ENCODE measurements around the gene LETM1. TPM values are rescaled to one million over a fixed set of nuclear protein-coding genes. Genes with fewer than 3 reads are reported as not detected.

The LETM1 gene
- total and polyA plus RNA-seq, 2 of the 13 experiments (the other 11 are each of a cell fraction or from before 2014, with no cell fraction given), result 9.7 to 41.6 TPM

GRCh38 chr4:1793940-1794808 lies 61.8 kb downstream of the LETM1 start (continued):
- no peak for TF ChIP-seq ZBTB40 (IDR thresholded peaks at IDR 0.05)
- no peak for TF ChIP-seq ZBTB40 (CRISPR knock-in tag; IDR thresholded peaks at IDR 0.05)
- no peak for TF ChIP-seq ZNF629 (CRISPR knock-in tag; conservative IDR thresholded peaks at IDR 0.05)
- TF ChIP-seq ZNF136 (CRISPR knock-in tag; IDR thresholded peaks at IDR 0.05; ENCODE audit: low read depth), result no peak
- peak; percentile 28; the same call in 1 of the 2 replicates for TF ChIP-seq TMF1 (CRISPR knock-in tag; IDR thresholded peaks at IDR 0.05; ENCODE audit: low read depth)
- TF ChIP-seq KDM1A (CRISPR knock-in tag; IDR thresholded peaks at IDR 0.05), result no peak
- TF ChIP-seq RCOR2 (CRISPR knock-in tag; IDR thresholded peaks at IDR 0.05), result no peak
- TF ChIP-seq JUNB (CRISPR knock-in tag; IDR thresholded peaks at IDR 0.05; ENCODE audit: borderline replicate concordance), result no peak
- TF ChIP-seq ZNF841 (CRISPR knock-in tag; IDR thresholded peaks at IDR 0.05; ENCODE audit: borderline replicate concordance), result no peak
- TF ChIP-seq HNRNPL (IDR thresholded peaks at IDR 0.05; ENCODE audit: low read depth, low read length), result 0 out of 2 replicates have a peak, but pooled peaks have one; percentile 72
- 0 out of 2 replicates have a peak, but pooled peaks have one; percentile 43 for TF ChIP-seq ZBTB7A (CRISPR knock-in tag; IDR thresholded peaks at IDR 0.05)
- TF ChIP-seq TCF7L2 (IDR thresholded peaks at IDR 0.05; ENCODE audit: low read depth, low read length), result no peak
- no peak for TF ChIP-seq FIP1L1 (IDR thresholded peaks at IDR 0.05; ENCODE audit: borderline replicate concordance, insufficient read depth, low read depth, low read length)
- TF ChIP-seq IRF1 (CRISPR knock-in tag; IDR thresholded peaks at IDR 0.05; ENCODE audit: low read depth), result no peak
- no peak for TF ChIP-seq IKZF5 (CRISPR knock-in tag; IDR thresholded peaks at IDR 0.05)
- no peak for TF ChIP-seq ZNF780A (CRISPR knock-in tag; IDR thresholded peaks at IDR 0.05)
- TF ChIP-seq BORCS8-MEF2B (CRISPR knock-in tag; IDR thresholded peaks at IDR 0.05), result 0 out of 2 replicates have a peak, but pooled peaks have one; percentile 21
- TF ChIP-seq ASH2L (IDR thresholded peaks at IDR 0.05; ENCODE audit: insufficient read length, low read depth, low read length), result no peak
- TF ChIP-seq ATRX (CRISPR knock-in tag; IDR thresholded peaks at IDR 0.05; ENCODE audit: borderline replicate concordance), result no peak
